DMS53 treated with DMSO at 0.1 percent for 48 hours (cell line): ENCODE results near the gene FLVCR1.
"Not testable (repeated sequence)": the region's sequence is repeated elsewhere in the genome, so short reads cannot be mapped to it uniquely, and the experiment has no call there.

Source experiments
- DNase-seq: peaks from one replicate; lab custom pipeline; 2025; ENCODE audit not compliant: unreplicated experiment; lab: John Stamatoyannopoulos, UW

FLVCR1 gene

GRCh38 chr1:212857992-212858460 lies at the start of gene FLVCR1:
FLVCR1 (plus strand) TSS chr1:212858275; CDS start chr1:212858453, 178 bp downstream.
- peak; percentile 97 for DNase-seq

DNA sequence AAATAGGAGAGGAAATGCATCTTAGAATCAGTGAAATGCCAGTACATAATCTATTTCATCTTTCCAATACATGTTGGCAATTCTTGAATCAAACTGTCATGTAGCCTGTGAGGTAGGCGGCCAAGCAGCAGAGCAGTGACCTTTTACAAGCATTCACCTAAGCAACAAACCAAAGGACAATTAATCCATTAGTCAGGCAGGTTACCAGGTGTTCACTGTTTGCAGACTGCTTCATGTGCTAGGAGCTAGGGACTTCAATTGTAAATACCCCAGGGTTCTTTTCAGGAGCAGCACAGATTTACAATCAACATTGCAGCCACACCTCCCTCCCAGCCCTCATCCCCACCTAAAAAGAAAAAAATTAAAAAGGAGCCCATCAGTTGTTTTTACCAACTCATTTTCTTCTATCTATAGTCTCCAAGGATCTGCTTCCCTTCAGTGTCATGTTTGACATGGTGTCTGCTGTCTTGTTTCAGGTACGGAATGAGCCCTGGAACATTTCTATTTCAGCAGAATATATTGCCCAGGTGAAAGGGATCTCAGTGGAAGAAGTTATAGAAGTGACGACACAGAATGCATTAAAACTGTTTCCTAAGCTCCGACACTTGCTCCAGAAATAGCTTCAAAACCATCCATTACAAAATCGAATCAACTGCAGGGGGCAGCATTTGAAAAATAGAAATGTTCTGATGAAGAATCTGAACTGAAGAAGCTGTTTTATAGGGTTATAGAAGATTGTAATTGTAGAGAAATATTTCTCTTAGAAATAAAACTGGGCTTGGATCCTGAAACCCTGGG lies 43.3 kb upstream of the FLVCR1 start:
- DNase-seq, result peak; percentile 84

GRCh38 chr1:212816567-212817278 lies 41.4 kb upstream of the FLVCR1 start:
- no peak for DNase-seq

DNA sequence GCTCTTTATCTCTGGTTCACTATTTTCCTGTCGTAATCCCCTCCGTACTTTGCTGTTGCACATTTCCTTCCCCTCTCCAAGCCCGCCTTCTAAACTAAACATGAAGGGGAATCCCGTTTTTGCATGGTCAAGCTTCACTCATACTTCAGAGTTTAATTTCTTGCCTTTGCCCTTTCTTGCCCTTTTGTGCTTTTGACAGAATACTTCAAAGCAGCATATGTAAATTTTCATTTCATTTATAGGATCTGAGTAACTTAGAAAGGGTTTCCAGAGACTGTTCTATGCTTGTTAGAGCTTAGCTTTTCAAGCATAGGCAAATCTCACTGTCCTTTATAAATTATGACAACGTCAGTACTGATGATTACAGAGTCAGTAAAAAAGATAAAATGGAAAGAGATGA lies 38.3 kb upstream of the FLVCR1 start:
- no peak for DNase-seq

DNA sequence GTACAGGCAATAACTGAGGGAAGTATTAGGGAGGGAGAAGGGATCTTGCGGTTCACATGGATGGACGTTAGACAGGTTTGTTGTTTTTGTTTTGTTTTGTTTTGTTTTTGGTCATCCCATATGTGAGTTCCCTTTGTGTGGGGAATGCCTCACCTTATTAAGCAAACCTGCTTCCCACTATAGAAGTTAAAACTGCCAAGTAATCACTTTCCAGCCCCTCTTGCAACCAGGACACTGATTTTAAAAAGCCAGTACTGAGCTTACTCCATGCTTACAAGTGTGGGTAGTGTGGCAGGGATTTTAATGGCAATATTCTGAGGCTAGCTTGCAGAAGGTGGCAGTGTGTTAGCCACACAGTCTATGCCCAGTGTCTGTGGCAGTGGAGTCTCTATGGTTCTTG lies 37.1 kb upstream of the FLVCR1 start:
- no peak for DNase-seq

- DNase-seq, result no peak
These were observed 35.1 kb upstream of the FLVCR1 start for GRCh38 chr1:212822956-212823355.

DNA sequence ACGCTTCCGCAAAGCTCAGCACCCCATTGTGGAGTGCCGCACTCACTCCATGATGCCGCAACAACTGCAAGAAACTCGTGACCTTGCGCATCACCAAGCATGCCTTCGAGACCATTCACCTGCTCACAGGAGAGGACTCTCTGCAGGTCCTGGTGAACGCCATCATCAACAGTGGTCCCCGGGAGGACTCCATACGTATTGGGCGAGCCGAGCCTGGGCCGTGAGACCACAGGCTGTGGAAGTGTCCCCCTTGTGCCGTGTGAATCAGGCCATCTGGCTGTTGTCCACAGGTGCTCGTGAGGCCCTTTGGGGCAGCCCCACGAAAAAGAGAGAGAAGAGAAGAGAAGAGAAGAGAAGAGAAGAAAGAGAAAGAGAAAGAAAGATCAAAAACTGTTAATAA lies 33.9 kb upstream of the FLVCR1 start:
- DNase-seq, result no peak

- peak; percentile 54 for DNase-seq
These were observed 32.1 kb upstream of the FLVCR1 start for GRCh38 chr1:212825798-212826452.

GRCh38 chr1:212827171-212827776 lies 30.8 kb upstream of the FLVCR1 start:
- no peak for DNase-seq

DNA sequence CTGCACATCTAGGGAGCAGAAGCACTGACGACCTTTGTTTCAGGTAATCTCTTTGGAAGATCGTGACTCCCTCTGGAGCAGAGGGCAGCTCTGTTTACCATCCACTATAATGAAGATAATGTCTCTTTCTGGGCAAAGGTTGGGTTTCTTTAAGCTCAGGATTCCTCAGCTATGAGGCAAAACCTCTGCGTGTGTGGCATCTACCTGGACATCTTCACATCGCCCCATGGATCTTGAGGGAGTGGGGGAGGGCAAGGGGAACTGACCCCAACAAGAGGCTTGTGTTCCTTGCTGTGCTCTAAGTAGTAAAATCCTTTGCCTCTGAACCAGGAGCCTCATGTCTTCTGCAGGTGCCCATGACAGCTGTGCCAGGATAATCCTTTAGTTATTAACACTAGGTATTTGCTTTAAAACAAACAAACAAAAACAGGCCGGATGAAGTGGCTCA lies 30.2 kb upstream of the FLVCR1 start:
- peak; percentile 69 for DNase-seq

- no peak for DNase-seq
These were observed 29.7 kb upstream of the FLVCR1 start for GRCh38 chr1:212828395-212828794.

DNA sequence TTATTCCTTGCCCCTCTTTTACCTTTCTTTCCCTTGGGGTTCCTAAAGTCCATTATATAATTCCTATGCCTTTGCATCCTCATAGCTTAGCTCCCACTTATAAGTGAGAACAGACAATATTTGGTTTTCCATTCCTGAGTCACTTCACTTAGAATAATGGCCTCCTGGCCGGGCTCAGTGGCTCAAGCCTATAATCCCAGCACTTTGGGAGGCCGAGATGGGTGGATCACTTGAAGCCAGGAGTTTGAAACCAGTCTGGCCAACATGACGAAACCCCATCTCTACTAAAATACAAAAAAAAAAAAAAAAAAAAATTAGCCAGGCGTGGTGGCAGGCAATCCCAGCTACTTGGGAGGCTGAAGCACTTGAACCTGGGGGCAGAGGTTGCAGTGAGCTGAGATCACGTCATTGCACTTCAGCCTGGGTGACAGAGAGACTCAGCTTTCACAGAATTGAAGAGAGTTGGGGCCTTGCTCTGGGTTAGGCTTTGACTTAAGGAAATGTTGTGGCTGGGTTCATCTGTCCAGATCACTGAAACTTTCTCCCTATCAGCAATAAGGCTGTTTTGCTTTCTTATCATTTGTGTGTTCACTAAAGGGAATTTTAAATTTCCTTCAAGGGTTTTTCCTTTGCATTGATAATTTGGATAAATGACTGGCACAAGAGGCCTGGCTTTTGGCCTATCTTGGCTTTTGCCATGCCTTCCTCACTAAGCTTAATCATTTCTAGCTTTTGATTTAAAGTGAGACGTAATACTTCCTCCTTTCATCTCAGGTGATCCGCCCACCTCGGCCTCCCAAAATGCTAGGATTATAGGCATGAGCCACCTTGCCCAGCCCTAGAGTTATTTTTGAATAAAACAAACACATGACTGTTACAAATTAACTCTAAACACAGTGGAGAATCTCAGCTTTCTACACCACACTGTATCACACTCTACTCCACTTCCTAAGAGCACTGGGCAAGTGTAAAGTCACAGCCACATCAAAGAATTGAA lies 24.6 kb upstream of the FLVCR1 start:
- peak; percentile 38 for DNase-seq

GRCh38 chr1:212838145-212838544 lies 19.9 kb upstream of the FLVCR1 start:
- no peak for DNase-seq

GRCh38 chr1:212844521-212844920 lies 13.6 kb upstream of the FLVCR1 start:
- not testable (repeated sequence) for DNase-seq

- no peak for DNase-seq
These were observed 10.5 kb upstream of the FLVCR1 start, which contains the start of gene SPATA45 for GRCh38 chr1:212847549-212847948. SPATA45 (minus strand) TSS chr1:212847649; CDS start chr1:212836149, 11,500 bp downstream.

GRCh38 chr1:212852105-212852688 lies 5.9 kb upstream of the FLVCR1 start:
- no peak for DNase-seq

- DNase-seq, result no peak
These were observed 4.4 kb upstream of the FLVCR1 start for GRCh38 chr1:212853658-212854057.

DNA sequence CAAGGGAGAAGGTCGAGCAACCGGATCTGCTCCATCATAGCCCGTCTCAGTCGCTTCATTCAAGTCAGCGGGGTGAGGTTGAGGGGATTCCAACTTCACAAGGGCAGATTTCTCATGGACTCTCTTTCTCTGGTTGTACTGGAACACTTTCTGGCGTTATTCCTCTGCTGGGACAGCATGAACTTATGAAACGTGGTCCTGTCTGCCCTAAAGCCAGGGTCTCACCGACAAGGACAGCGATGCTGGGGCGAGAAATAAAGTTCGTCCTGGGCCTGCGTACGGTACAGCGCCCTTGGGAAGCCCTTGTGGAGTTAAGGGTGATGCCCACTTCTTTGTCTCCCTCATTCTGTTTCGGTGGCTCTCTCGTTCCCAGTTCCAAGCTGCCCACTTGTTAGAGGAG lies 1.3 kb upstream of the FLVCR1 start:
- DNase-seq, result no peak

DNA sequence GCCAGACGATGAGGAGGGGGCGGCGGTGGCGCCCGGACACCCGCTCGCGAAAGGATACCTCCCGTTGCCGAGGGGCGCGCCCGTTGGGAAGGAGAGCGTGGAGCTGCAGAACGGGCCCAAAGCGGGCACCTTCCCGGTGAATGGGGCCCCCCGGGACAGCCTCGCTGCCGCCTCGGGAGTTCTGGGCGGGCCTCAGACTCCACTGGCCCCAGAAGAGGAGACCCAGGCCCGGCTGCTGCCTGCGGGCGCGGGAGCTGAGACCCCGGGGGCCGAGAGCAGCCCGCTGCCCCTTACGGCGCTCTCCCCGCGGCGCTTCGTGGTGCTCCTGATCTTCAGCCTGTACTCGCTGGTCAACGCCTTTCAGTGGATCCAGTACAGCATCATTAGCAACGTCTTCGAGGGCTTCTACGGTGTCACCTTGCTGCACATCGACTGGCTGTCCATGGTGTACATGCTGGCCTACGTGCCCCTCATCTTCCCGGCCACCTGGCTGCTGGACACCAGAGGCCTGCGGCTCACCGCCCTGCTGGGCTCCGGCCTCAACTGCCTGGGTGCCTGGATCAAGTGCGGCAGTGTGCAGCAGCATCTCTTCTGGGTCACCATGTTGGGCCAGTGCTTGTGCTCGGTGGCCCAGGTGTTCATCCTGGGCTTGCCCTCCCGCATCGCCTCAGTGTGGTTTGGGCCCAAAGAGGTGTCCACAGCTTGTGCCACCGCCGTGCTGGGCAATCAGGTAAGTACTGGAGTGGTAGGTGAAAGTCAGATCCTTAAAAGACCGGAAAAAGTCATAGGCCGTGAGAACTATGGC lies 588 bp downstream of the FLVCR1 start:
- DNase-seq, result peak; percentile 40
